GM21367 (cell line): Measurements from ENCODE around the gene PRKCA.
"Not testable (repeated sequence)": the region's sequence is repeated elsewhere in the genome, so short reads cannot be mapped to it uniquely, and the experiment has no call there.

Source experiments
- ATAC-seq: cut with Tn5 transposase; IDR thresholded peaks from one replicate; pipeline ENCODE4 v1.9.1; 2021; ENCODE audit not compliant: unreplicated experiment

The PRKCA gene

DNA sequence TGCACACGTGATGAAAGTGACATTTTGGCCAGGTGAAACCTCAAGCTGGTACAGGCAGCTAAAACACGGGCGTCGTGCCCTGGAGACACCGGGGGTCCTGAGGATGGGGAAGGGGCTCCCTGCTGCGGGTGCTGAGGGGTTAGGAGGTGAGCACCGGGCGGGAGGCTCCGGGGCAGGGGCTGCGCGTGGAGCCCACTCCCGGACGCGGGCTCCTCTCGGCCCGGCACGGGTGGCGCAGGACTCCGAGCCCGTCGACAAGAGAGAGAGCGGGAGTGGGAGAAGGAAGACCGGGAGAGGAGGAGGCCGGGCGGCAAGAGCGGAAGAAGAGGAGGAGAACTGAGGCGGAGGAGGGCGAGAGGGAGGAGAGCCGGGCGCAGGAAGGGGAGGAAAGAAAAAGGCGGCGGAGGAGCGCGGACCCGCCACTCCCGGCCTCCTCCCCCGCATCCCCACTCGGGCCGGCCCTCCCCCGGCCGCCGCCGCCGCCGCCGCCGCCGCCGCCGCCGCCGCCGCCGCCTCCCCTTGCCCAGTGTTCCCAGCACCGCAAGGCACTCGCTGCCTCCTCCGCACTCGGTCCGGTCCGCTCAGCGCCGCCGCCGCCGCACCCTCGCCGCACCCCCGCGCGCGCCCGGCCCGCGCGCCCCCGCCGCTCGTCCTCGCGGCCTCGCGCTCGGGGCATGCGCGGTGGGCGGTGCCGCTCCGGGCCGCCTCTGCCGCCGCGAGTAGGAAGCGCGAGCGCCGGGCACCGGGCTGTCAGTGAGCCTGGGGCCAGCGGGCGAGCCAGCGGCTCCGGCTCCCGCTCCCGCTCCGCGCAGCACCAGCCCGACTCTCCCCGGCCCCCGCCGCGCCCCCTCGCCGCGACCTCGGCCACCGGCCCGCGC is at the start of gene PRKCA:
TSS of gene PRKCA (plus strand) at position 750 of the 878 bp plus-strand sequence.
- peak; percentile 75 for ATAC-seq

DNA sequence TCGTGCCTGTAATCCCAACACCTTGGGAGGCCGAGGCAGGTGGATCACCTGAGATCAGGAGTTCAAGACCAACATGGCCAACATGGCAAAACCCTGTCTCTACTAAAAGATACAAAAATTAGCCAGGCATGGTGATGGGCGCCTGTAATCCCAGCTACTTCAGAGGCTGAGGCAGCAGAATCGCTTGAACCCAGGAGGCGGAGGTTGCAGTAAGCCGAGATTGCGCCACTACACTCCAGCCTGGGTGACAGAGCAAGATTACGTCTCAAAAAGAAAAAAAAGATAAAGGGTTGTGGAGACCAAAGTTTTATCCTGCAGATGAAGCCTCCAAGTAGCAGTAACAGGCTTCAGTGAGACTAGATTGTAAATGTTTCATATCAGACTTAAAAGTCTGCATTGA is 49.0 kb upstream of the PRKCA start:
- not testable (repeated sequence) for ATAC-seq

DNA sequence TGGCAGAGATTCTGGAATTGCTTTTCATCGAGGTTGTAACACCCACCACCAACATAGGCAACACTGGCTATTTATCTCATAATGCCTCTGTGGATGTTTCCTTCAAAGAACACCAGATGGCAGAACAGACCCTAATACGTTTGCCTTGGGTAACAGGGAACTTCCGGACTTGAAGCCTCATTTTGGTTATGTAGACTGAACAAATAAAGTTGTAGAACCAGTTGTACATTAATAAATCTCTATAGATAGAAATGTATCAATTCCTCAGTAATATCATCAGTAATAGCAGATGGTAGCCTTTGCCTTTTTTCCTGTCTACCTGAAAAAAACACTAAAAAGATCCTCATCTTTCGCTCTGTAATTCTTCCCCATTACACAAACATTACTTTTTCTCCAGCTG is 47.3 kb upstream of the PRKCA start:
- ATAC-seq, result no peak

DNA sequence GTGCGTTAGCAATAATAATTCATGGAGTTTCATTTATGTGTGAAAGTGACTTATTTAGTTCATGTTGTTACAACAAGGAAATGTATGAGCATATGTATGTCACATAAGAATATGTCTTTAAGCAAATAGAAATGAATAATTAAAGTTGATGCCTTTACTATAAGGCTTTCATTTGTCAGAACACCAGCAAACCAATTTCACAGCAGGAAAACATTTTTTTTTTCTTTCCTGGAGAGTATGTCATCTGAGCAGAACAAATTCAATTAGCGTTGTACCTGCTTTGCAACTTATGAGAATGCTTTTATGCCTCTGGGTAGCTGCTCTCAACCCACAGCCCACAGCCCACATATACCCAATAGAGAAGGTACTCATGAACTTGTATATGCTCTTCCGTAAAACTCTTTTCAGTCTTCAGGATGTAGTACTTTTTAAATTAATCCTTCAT is 46.9 kb upstream of the PRKCA start:
- no peak for ATAC-seq

DNA sequence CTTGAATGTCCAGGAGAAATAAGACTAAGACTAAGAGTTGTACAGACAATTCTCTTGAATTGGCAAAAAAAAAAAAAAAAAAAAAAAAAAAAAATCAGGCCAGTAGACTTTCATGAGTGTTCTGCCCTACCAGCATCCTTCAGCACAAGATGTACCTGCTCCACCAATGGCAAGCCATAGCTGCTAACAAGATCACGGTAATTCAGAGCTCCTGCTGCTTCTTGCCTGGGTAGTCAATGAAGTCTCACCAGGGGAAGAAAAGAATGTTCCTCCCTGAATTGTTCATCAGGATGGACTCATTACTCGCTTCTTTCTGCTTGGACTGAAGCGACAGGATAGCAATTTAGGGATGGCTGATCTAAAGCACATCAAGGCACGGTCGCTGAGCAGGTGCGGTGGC is 42.1 kb upstream of the PRKCA start:
- ATAC-seq, result no peak

DNA sequence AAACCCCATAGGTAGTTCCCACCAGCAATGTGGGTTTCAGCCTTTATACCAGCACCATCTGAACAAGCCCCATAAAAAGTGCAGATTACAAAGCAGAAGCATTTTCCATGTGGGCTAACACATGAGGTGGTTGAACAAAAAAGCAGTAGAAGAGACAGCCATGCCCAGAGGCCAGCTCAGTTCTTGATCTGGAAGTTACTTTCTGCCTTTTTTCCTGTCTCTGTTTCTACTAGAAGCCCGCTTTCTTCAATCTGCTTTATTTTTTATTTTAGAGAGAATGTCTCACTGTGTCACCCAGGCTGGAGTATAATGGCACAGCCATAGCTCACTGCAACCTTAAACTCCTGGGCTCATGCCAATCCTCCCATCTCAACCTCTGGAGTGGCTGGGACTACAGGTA is 41.7 kb upstream of the PRKCA start:
- no peak for ATAC-seq

DNA sequence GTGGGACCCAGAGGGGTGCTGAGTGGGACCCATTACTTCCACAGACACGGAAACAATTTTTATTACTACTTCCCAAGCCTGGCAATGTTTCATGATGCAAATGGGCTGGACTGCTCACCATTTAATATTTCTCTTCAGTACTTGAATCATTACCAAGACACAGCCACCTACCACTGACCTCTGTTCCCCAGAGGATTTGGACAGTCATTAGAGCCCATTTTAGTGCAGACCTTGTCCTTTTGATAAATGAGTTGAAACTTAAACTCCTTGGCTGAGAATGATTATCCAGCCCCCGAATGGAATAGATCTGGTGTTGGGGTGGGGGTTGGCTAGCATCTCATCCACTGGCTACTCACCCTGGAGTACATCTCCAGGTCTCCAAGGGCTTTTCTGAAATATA is 39.6 kb upstream of the PRKCA start:
- no peak for ATAC-seq

DNA sequence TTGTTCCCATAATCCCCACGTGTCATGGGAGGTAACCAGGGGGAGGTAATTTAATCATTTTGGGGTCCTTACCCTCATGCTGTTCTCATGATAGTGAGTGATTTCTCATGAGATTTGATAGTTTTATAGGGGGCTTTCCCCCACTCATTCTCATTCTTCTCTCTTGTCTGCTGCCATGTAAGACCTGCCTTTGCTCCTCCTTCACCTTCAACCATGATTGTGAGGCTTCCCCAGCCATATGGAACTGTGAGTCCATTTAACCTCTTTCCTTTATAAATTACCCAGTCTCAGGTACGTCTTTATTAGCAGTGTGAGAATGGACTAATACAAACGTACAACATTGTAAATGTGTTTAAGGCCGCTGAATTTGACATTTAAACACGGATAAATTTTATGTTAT is 37.7 kb upstream of the PRKCA start:
- ATAC-seq, result no peak

DNA sequence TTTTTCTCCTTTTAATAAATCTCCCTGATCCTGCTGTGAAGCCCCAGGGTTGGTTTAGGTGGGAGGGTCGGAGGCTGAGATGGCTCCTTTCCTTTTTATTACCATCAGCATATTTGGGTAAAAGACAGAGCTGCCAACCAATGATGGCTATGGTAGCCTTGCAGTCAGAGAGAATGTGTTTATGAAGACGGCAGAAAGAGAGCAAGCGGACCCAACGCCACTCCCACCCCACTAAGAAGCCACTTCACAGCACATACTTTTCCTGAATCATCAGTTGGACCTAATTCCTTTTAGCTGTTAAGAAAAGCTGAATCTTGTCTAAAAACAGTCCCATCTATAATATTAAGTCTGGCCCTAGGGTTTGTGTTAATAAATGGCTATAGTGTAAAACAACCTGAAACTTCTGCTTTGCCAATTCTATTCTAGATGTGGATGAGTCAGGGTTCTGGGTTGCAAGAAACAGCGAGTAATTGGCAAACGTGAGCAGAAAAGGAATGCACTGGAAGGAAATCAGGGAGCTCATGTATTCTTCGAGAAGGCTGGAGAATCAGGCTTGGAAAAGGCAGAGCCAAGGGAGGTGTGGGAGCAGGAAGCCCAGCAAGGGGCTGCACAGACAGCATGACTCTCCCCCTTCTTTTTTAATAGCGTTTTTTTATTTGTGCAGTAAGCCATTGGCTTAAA is 34.0 kb upstream of the PRKCA start:
- no peak for ATAC-seq

DNA sequence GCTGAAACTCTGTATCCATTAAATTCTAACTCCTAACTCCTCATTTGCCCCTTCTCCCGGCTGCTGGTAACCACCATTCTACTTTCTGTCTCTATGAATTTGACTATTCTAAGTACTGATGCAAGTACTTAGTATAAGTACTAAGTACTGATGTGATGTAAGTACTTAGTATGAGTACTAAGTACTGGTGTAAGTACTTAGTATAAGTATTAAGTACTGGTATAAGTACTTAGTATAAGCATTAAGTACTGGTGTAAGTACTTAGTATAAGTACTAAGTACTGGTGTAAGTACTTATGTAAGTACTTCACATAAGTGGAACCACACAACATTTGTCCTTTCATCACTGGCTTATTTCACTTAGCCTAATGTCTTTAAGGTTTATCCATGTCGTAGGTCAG is 32.3 kb upstream of the PRKCA start:
- no peak for ATAC-seq

DNA sequence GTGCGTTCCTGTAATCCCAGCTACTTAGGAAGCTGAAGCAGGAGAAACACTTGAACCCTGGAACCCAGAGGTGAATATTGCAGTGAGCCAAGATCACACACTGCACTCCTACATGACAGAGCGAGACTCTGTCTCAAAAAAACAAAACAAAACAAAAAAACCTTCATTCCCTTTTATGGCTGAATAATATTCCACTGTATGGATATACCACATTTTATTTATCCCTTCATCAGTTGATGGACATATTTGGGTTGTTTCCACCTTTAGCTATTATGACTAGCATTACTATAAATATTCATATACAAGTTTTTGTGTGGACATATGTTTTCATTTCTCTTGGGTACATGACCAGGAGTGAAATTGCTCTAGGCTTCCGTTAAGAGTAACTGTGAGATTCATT is 30.9 kb upstream of the PRKCA start:
- ATAC-seq, result no peak

DNA sequence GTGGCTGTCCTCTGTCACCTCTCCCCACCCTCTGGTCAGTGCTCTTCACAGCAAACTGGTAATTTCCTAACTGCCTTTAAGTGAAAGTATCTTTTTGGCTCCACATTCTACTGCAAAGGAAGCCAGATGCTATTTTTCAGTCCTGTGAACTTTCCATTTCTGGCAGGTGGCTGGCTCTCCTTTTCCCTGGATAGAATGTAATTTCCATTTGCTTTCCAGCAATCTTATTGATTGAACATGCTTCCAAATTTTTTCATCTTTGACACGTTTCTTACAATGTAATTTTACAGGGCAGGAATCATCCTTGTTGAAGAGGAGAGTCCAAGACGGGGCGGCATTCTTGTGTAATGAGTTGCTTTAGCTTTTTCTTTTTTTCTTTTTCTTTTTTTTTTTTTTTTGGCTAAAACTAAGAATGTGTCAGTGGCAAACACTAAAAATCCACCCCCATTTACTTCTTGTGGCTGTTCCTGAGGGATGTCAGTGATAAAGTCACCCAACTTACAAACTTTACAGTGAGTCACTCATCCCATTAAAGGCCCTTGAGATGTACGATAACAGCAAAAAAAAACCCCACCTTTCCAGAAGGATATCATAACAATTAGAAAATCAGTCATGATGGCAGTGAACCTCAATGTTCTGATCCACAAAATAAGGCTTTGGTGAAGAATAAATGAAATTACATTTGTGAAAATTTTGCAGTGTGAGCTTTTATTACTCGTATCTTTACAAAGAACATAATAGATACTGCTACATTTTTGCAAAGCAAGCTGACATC is 29.4 kb upstream of the PRKCA start:
- ATAC-seq, result no peak

DNA sequence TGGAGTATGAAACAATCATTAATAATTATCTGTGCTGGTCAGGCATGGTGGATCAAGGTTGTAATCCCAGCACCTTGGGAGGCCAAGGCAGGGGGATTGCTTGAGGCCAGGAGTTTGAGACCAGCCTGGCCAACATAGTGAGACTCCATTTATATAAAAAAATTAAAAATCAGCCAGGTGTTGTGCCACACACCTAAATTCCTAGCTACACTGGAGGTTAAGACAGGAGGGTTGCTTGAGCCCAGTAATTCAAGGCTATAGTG is 28.9 kb upstream of the PRKCA start:
- ATAC-seq, result no peak

DNA sequence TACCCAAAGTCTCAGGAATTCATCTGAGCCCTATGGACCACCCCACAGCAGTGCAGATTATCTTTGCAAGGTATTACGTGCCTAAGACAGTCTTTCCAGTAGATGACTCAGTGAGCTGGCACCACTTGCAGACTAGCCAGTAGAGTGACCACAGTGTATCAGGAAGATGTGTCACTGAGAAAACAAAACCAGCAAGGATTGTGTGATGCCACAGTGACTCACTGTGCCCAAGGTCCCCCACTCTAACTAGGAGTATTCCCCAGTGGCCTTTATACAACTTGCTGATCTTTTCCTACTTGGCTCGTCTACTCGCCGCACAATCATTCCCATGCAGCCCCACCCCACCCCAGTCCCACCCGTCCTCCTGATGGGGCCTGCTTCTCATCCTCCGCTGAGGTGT is 26.8 kb upstream of the PRKCA start:
- ATAC-seq, result no peak

DNA sequence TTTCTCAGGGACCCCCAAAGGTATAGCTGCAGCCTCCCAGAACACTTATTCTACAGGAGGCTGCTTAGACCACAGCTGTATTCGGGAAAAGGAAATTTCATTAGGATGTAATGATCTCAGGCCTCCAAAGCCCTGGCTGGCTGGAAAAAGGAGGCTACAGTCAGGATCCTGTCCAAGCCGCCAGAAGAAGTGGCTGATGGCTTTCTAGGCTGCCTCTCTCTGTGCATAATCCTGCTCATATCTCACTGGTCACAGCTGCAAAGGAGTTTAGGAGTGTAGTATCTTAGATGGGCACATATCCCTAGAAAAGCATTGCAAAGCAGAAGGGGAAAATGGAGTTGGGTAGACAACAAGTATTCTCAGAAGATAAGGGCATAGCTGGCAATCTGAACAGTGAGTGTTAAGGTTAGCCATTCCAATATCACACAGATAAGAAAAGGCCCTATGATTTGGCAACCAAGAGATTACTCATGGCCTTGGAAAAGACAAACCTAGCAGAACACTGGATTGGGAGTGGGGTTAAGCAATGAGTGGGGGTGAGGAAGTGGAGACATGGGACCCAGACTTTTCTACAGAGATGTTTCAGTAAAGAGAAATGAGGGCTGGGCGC is 26.0 kb upstream of the PRKCA start:
- no peak for ATAC-seq

DNA sequence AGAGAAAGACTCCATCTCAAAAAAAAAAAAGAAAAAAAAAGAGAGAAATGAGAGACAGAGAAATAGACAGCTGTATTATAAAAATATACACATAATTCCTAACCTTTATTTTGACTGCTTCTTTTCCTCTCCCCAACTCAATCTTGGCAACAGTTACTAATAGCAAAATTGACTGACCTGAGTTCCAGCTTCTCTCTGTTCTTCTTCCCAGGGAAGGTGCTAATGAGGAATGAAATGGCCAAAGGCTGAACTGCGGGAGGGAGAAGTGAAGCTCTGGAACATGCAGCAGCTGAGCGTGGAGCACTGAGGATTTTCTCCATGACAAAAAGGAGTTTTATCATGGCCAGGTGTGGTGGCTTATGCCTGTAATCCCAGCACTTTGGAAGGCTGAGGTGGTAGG is 25.2 kb upstream of the PRKCA start:
- no peak for ATAC-seq

DNA sequence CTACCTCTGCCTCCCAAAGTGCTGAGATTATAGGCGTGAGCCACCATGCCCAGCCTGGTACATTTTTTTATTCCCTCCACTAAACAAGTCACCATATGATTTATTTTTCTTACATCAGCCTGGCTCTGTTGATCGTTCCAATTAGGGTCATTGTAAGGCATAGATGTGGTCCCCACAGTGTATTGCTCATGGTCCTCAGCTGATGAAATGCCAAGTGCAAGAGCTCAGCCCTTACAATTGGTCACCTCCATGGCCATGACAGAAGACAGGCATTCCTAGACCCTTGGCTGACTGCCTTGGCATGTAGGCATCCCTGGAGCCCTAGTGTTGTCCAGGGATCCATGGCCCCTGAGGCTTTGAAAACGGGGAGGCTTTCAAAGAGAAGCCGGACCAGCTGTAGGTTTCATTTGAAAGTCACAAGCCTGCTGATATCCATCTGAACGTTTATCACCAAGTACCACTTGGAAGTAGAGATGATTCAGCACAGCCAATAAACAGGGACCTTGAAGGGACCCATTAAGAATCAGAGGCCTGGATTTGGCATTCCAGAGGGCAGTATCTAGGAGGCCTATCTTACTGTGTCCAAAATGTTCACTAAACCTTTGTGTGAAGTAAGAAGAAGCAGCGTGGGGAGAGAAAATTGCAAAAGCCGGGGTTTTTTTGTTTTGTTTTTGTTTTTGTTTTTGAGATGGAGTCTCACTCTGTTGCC is 20.6 kb upstream of the PRKCA start:
- ATAC-seq, result no peak

DNA sequence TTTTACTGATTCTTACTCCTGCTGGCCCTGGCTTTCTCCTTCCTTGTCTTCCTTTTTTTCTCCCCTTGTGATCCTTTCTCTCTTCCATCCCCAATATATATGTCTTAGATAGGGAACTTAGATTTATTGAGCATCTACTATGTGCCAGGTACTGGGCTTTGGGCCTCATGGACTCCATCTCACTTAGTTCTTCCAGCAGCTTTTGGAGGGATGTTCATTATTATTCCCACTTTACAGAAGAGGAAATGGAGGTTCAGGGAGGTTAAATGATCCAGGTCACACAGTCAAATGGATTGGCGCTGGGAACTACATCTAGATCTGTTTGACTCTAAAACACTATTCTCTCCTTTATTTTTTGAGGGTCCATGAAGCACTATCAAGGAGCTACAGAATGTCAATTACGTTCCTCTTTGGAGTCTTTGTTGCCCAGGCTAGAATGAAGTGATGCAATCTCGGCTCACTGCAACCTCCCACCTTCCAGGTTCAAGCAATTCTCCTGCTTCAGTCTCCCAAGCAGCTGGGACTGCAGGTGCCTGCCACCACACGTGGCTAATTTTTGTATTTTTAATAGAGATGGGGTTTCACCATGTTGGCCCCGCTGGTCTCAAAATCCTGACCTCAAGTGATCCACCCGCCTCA is 19.0 kb upstream of the PRKCA start:
- ATAC-seq, result no peak

DNA sequence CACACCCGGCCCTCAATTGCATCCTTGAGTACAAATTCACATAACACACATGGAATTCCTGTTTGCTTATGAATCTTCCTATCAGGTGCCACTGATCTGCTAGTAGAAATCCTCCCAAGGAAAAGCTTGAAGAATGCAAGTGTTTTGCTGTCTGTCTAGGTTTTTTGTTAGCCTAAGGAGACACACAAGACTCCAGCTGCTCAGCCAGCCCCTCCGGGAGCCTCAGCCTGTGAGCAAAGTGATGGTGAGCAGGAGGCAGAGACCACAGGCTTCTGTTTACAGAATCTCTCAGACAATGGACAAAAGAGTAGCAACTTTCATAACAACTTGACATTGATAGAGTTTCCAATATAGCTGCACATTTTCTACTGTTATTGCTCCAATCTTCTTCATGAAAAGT is 18.4 kb upstream of the PRKCA start:
- no peak for ATAC-seq

DNA sequence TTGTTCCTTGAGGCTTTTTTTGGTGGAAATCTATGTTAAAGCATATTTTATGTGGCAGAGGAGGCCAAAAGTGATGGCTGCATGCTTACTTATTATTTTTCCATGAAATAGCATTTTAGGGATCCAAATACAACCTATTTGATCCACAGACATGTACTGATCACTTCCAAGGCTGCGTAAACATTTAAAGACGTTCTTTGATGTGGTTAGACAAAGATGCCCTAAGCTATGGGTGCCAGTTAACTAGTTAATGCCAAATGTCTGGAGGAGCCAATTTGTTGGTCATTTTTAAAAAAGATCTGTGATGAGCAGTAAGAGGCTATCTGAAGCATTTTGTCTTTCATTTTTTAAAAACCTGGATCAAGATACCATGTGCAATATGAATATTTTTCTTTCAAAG is 17.3 kb upstream of the PRKCA start:
- no peak for ATAC-seq
